Glomerular visceral epithelial cell (primary cell): ENCODE results near the gene LBH.

ENCODE experiments used
- DNase-seq: peaks from one replicate; pipeline ENCODE4 v3.0.0-alpha.2; 2016; ENCODE audit errors: extremely low spot score

LBH gene

GRCh38 chr2:30235008-30235655 lies 3.8 kb downstream of the LBH start:
- DNase-seq, result no peak

GRCh38 chr2:30235859-30236535 lies 4.7 kb downstream of the LBH start:
- no peak for DNase-seq

GRCh38 chr2:30236591-30237238 lies 5.4 kb downstream of the LBH start:
- no peak for DNase-seq

- no peak for DNase-seq
These were observed 6.1 kb downstream of the LBH start for GRCh38 chr2:30237239-30237965.

GRCh38 chr2:30237966-30238800 lies 6.8 kb downstream of the LBH start:
- DNase-seq, result no peak

- peak; percentile 65 for DNase-seq
These were observed 8.1 kb downstream of the LBH start for GRCh38 chr2:30239308-30239985.

GRCh38 chr2:30239986-30240752 lies 8.8 kb downstream of the LBH start:
- DNase-seq, result no peak

GRCh38 chr2:30243231-30243630 lies 11.9 kb downstream of the LBH start:
- DNase-seq, result no peak

GRCh38 chr2:30245364-30245763 lies 14.0 kb downstream of the LBH start:
- no peak for DNase-seq

- no peak for DNase-seq
These were observed 17.5 kb downstream of the LBH start for GRCh38 chr2:30248791-30249190.

- no peak for DNase-seq
These were observed 18.0 kb downstream of the LBH start for GRCh38 chr2:30249354-30249753.

- DNase-seq, result no peak
These were observed 19.1 kb downstream of the LBH start for GRCh38 chr2:30250421-30250820.

GRCh38 chr2:30252723-30253701 lies 21.7 kb downstream of the LBH start:
- DNase-seq, result peak; percentile 59

GRCh38 chr2:30253873-30254684 lies 22.7 kb downstream of the LBH start:
- no peak for DNase-seq

GRCh38 chr2:30254685-30255001 lies 23.3 kb downstream of the LBH start:
- DNase-seq, result no peak

GRCh38 chr2:30255026-30255425 lies 23.7 kb downstream of the LBH start:
- DNase-seq, result no peak

GRCh38 chr2:30255466-30256408 lies 24.4 kb downstream of the LBH start:
- no peak for DNase-seq
